CD4-positive, CD25-positive, alpha-beta regulatory T cell (primary cell): ENCODE measurements around the gene CCR1. TPM values are rescaled to one million over a fixed set of nuclear protein-coding genes. Genes with fewer than 3 reads are reported as not detected.

Experiments
- ATAC-seq, 2 donors: fragments of 150-1000 bp; cut with Tn5 transposase; one replicate each; pipeline ENCODE4 v1.10.0; 2021; ENCODE audit warnings: low read depth in 2 of 2, moderate number of reproducible peaks in 2 of 2, moderate library complexity in 1 of 2
- DNase-seq, 3 donors: peaks; one replicate each; pipeline versions ENCODE4 v3.0.0 to v3.0.0-alpha.2; 2012 to 2022; ENCODE audit warnings: mixed read lengths in 1 of 3
- H3K27ac ChIP-seq: one replicate; pipeline ENCODE4 v1.7.0; 2013; ENCODE audit warnings: mild to moderate bottlenecking, low read length; ENCODE audit not compliant: insufficient read depth, poor library complexity, severe bottlenecking
- H3K27me3 ChIP-seq: one replicate; pipeline ENCODE4 v1.7.0; 2013; ENCODE audit warnings: low read length; ENCODE audit not compliant: control insufficient read depth, insufficient read depth
- H3K36me3 ChIP-seq: one replicate; pipeline ENCODE4 v1.7.0; 2013; ENCODE audit warnings: mild to moderate bottlenecking, low read length, moderate library complexity; ENCODE audit not compliant: control insufficient read depth, insufficient read depth
- H3K4me1 ChIP-seq: 2 replicates; pipeline ENCODE4 v1.7.0; 2013; ENCODE audit warnings: mild to moderate bottlenecking, low read length; ENCODE audit not compliant: insufficient read depth, control insufficient read depth, poor library complexity, severe bottlenecking
- H3K4me3 ChIP-seq: one replicate; pipeline ENCODE4 v1.7.0; 2013; ENCODE audit warnings: low read depth, mild to moderate bottlenecking, low read length, moderate library complexity
- H3K9me3 ChIP-seq, 2 experiments: 1 replicate in 1 of 2; 2 replicates in 1 of 2; pipeline ENCODE4 v1.7.0; 2013; ENCODE audit warnings: low read length in 2 of 2, mild to moderate bottlenecking in 1 of 2, moderate library complexity in 1 of 2; ENCODE audit not compliant: control insufficient read depth in 2 of 2
- H3K27ac Mint-ChIP-seq, 3 donors: one replicate each; pipeline ENCODE4 v1.8.0; 2020 to 2022; ENCODE audit warnings: mild to moderate bottlenecking in 3 of 3, mixed read lengths in 3 of 3, moderate library complexity in 2 of 3
- H3K27me3 Mint-ChIP-seq: one replicate; pipeline ENCODE4 v1.8.0; 2022; ENCODE audit warnings: mild to moderate bottlenecking, mixed read lengths
- H3K36me3 Mint-ChIP-seq: one replicate; pipeline ENCODE4 v1.8.0; 2020; ENCODE audit warnings: mixed read lengths
- H3K4me1 Mint-ChIP-seq, 4 donors: one replicate each; pipeline ENCODE4 v1.8.0; 2020 to 2022; ENCODE audit warnings: mixed read lengths in 4 of 4, mild to moderate bottlenecking in 1 of 4
- H3K4me3 Mint-ChIP-seq, 4 donors: one replicate each; pipeline ENCODE4 v1.8.0; 2020 to 2022; ENCODE audit warnings: mild to moderate bottlenecking in 4 of 4, mixed read lengths in 4 of 4, moderate library complexity in 3 of 4
- H3K9me3 Mint-ChIP-seq, 7 donors: one replicate each; pipeline ENCODE4 v1.8.0; 2020 to 2022; ENCODE audit warnings: mixed read lengths in 7 of 7, mild to moderate bottlenecking in 3 of 7, moderate library complexity in 2 of 7
- polyA plus RNA-seq, 4 donors: library from polyadenylated mRNA; unstranded; fragments of 300-500 nt; fragmentation: Illumina TruSeq; gene quantifications; one replicate each; pipeline ENCODE4 v1.2.3, GENCODE V29; 2021
- total RNA-seq: library from RNA; stranded (reverse); gene quantifications from one replicate; pipeline ENCODE4 v1.2.3, GENCODE V29; 2022

The CCR1 gene
- total RNA-seq (0.17 TPM), polyA plus RNA-seq (1 to 10 TPM in 1 of 4 donors, under 1 TPM in 2, not detected in 1; 0.11 to 1.0 (median 0.33) TPM)

DNA sequence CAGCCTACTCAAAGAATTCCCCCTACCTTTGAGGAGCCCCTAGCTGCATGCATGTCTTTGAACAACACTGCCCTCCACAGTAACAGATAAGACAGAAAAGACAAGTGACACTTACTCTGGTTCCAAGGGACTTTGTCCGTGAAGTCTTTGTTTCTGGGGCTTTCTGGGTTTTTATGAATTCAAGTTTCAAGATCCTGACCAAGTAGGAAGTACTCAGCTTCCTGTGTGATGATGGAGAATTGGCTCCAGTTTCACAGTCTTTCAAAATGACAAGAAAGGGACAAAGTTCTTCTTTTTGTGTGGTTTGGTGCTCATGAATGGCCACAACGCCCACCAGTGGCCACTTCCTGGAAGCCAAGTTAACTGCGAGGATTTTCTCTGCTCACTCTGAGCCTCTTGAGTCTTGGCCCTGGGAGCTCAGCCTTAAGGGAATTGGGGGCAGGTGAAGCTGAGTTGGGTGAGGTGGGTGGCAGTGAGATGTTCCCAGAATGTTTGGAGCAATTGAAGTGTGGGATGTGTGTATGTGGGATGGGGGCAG, at the start of gene CCR1:
TSS of gene CCR1 (minus strand) at position 147 of the 538 bp plus-strand sequence. CDS start 4,000 bp downstream, outside the sequence.
- Histone ChIP-seq H3K4me3 (peak within 1 kb of the TSS; percentile 49), H3K27me3 (no peaks in the 10 kb centered on the region), H3K36me3 (no peaks in the 10 kb centered on the region), H3K27ac (peak within 1 kb of the TSS; percentile 25), H3K9me3 (no peaks in the 10 kb centered on the region), H3K4me1 (peaks cover 19% of the 10 kb centered on the region)
- Mint-ChIP-seq H3K27ac (peak within 1 kb of the TSS; percentile 51 to 90 (median 75)), H3K36me3 (no peaks in the 10 kb centered on the region), H3K4me3 (peak within 1 kb of the TSS in 3 of 4 donors; percentile 29 to 78 (median 38)), H3K27me3 (no peaks in the 10 kb centered on the region), H3K9me3 (no peaks in the 10 kb centered on the region), H3K4me1 (peaks cover 7 to 34% (median 18%) of the 10 kb centered on the region in 4 donors)
- DNase-seq (peak in 2 of 3 donors; percentile 2 to 72), ATAC-seq (peak in 1 of 2 donors; percentile 26)

DNA sequence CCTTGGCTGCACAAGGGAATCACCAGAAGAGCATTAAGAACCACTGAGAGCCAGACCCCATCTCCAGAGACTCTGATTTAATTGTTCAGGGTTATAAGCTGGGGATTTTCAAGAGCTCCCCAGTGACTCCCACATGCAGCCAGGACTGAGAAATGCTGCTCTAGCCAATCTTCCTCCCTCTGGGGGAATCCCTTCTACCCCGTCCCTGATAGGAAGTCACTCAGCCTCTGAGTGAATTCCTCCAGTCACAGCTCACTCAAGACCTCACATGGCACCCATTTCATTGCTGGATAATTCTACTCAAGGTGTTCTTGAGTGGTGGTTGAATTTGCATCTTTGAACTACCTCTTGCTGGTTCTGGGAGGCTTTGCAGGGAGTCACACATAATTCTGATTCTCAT, 44.9 kb upstream of the CCR1 start:
- Histone ChIP-seq H3K36me3 (no peaks in the 10 kb centered on the region), H3K9me3 (no peaks in the 10 kb centered on the region), H3K4me3 (no peak overlapping the region), H3K27ac (no peak overlapping the region), H3K4me1 (no peaks in the 10 kb centered on the region), H3K27me3 (no peaks in the 10 kb centered on the region)
- no peaks in the 10 kb centered on the region for H3K27me3 Mint-ChIP-seq
- H3K4me1 Mint-ChIP-seq, result peaks cover 0 to 4% (median 0%) of the 10 kb centered on the region in 4 donors
- peaks cover 0 to 5% (median 0%) of the 10 kb centered on the region in 7 donors for H3K9me3 Mint-ChIP-seq
- H3K27ac Mint-ChIP-seq, result no peak overlapping the region
- no peaks in the 10 kb centered on the region for H3K36me3 Mint-ChIP-seq
- DNase-seq, result no peak
- ATAC-seq, result no peak
- no peak overlapping the region for H3K4me3 Mint-ChIP-seq

DNA sequence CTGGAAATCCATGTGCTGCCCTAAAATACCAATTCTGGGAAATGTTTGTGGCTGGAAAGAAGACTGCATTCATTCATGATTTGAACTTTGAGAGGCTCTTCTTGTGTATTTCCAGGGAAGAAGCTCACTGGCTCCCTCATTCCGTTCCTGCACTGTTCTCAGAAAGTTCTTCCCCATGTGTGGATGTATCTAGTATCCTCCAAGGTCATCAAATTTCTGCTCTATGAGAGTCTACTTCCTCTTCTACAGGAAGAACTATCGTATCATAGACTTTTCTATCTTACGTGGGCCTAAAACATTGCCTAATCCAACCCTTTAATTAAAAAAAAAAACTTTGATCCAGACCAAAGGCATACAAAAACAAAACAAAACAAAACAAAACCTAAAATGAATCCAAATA, 37.0 kb upstream of the CCR1 start:
- Mint-ChIP-seq H3K9me3 (peaks cover 0 to 2% (median 0%) of the 10 kb centered on the region in 7 donors), H3K27ac (no peak overlapping the region), H3K4me3 (no peak overlapping the region), H3K27me3 (peaks cover 4% of the 10 kb centered on the region), H3K4me1 (peaks cover 5 to 25% (median 18%) of the 10 kb centered on the region in 4 donors), H3K36me3 (no peaks in the 10 kb centered on the region)
- H3K36me3 ChIP-seq, result no peaks in the 10 kb centered on the region
- no peak overlapping the region for H3K4me3 ChIP-seq
- H3K27ac ChIP-seq, result no peak overlapping the region
- ATAC-seq, result no peak
- no peak for DNase-seq
- no peaks in the 10 kb centered on the region for H3K9me3 ChIP-seq
- H3K27me3 ChIP-seq, result no peaks in the 10 kb centered on the region
- H3K4me1 ChIP-seq, result peaks cover 15% of the 10 kb centered on the region

DNA sequence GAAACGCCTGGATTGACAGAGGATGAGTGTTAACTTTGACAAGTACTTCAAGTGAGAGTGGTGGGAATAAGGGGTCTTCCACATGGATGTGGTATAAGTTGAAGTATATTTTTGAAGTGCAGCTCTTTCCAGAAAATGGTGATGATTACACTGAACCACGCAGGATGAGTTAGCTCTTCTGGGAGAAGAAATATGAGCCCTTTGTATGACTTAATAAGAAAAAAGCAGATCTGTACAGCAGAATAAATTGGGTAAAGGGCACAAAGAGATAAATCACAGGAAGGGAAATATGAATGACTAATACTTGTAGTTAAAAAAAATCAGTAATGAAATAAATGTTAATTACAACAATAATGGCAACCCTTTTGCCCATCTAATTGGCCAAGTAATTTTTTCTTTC, 35.4 kb upstream of the CCR1 start:
- H3K36me3 Mint-ChIP-seq, result no peaks in the 10 kb centered on the region
- H3K9me3 ChIP-seq, result no peaks in the 10 kb centered on the region
- no peaks in the 10 kb centered on the region for H3K36me3 ChIP-seq
- H3K27ac ChIP-seq, result no peak overlapping the region
- H3K4me1 ChIP-seq, result peaks cover 15% of the 10 kb centered on the region
- peaks cover 4% of the 10 kb centered on the region for H3K27me3 Mint-ChIP-seq
- DNase-seq (no peak), ATAC-seq (no peak)
- H3K4me3 Mint-ChIP-seq, result peak overlapping the region in 3 of 4 donors; percentile 11 to 68 (median 60)
- peak overlapping the region; percentile 27 for H3K4me3 ChIP-seq
- H3K27me3 ChIP-seq, result no peaks in the 10 kb centered on the region
- no peak overlapping the region for H3K27ac Mint-ChIP-seq
- peaks cover 0 to 2% (median 0%) of the 10 kb centered on the region in 7 donors for H3K9me3 Mint-ChIP-seq
- peaks cover 5 to 25% (median 18%) of the 10 kb centered on the region in 4 donors for H3K4me1 Mint-ChIP-seq

DNA sequence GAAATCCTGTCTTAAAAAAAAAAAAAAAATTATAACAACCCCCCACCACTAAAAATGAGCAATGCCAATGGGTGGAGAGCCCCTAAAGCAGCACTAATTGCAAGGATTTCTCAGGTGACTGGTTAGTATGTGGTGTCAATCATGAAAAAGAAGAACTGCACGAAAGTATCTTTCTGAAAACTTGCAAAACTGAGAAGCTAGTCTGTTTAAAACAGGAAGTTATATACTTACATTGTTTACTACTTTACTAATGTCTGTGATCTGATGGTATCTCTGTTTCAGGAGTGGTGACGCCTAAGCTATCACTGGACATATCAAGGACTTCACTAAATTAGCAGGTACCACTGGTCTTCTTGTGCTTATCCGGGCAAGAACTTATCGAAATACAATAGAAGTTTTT, 34.0 kb upstream of the CCR1 start, which contains the start of gene CCR3:
TSS of gene CCR3 (plus strand) at position 341 of the 400 bp plus-strand sequence. CDS start 22,699 bp downstream, outside the sequence.
- ATAC-seq (peak in 1 of 2 donors; percentile 37), DNase-seq (peak in 1 of 3 donors; percentile 39)
- peaks cover 5 to 25% (median 18%) of the 10 kb centered on the region in 4 donors for H3K4me1 Mint-ChIP-seq
- H3K36me3 Mint-ChIP-seq, result no peaks in the 10 kb centered on the region
- H3K4me3 Mint-ChIP-seq, result peak within 1 kb of the TSS; percentile 66 to 72 (median 70)
- no peaks in the 10 kb centered on the region for H3K27me3 ChIP-seq
- H3K9me3 ChIP-seq, result no peaks in the 10 kb centered on the region
- peaks cover 15% of the 10 kb centered on the region for H3K4me1 ChIP-seq
- H3K27ac ChIP-seq, result peak within 1 kb of the TSS; percentile 35
- peak within 1 kb of the TSS; percentile 73 for H3K4me3 ChIP-seq
- peaks cover 0 to 2% (median 0%) of the 10 kb centered on the region in 7 donors for H3K9me3 Mint-ChIP-seq
- peaks cover 4% of the 10 kb centered on the region for H3K27me3 Mint-ChIP-seq
- H3K27ac Mint-ChIP-seq, result peak within 1 kb of the TSS; percentile 13 to 91 (median 44)
- H3K36me3 ChIP-seq, result no peaks in the 10 kb centered on the region

DNA sequence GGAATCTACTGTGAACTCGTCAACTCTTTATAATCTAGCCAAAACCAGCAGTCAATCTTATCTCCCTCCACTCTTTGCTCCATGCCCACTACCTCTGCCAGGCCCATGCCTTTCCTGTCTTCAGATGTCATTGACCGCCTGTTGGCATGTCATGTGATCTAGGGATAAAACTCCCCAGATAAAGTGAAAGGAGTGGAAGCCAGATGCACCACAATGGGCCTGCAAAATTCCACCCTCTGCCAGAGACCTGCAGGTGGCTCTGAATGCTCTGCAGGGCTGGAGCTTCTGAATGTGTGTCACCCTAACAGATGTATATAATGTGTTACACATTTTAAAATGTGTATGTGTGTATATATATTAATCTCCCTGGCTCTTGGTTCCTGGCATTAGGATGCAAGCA, 31.8 kb upstream of the CCR1 start:
- Mint-ChIP-seq H3K36me3 (no peaks in the 10 kb centered on the region), H3K27me3 (peaks cover 4% of the 10 kb centered on the region)
- no peaks in the 10 kb centered on the region for H3K9me3 ChIP-seq

DNA sequence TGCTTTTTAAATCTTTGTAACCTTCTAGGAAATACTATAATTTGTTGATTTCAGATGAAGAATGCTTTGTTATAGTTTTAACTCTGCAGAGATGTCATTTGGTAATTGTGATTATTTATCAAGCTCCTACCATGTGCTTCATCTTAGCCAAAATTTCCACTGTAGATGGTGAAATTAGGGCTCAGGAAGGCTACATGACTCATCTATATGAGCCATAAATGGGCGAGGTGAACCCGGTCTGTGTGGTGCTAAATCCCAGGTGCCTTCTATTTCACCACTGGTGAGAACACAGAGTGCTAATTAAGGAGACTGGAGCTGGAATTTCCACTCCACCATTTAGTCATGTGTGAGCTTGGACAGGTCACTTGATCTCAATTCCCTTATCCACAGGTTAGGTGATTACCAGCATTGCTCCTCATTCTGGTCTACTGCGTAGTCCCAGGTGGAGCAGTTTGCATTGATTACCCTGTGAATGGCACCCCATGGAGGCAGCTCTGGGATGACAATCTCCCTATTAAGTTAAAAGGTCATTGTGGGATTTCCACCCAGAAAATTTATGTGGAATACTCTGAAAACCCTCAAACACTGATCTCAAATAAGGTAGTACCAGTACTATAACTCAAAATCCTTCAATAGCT, 31.3 kb upstream of the CCR1 start:
- Histone ChIP-seq H3K9me3 (no peaks in the 10 kb centered on the region), H3K27ac (no peak overlapping the region), H3K4me3 (no peak overlapping the region), H3K36me3 (no peaks in the 10 kb centered on the region), H3K27me3 (no peaks in the 10 kb centered on the region), H3K4me1 (peaks cover 15% of the 10 kb centered on the region)
- no peak for DNase-seq
- no peak overlapping the region for H3K4me3 Mint-ChIP-seq
- H3K27ac Mint-ChIP-seq, result no peak overlapping the region
- H3K4me1 Mint-ChIP-seq, result peaks cover 5 to 23% (median 18%) of the 10 kb centered on the region in 4 donors
- H3K9me3 Mint-ChIP-seq, result peaks cover 0 to 2% (median 0%) of the 10 kb centered on the region in 7 donors
- peaks cover 4% of the 10 kb centered on the region for H3K27me3 Mint-ChIP-seq
- H3K36me3 Mint-ChIP-seq, result no peaks in the 10 kb centered on the region
- no peak for ATAC-seq

More for the DNA sequence above, 31.8 kb upstream of the CCR1 start:
- Histone ChIP-seq H3K4me3 (no peak overlapping the region), H3K27ac (no peak overlapping the region), H3K4me1 (peaks cover 15% of the 10 kb centered on the region), H3K27me3 (no peaks in the 10 kb centered on the region), H3K36me3 (no peaks in the 10 kb centered on the region)
- DNase-seq (no peak), ATAC-seq (no peak)
- Mint-ChIP-seq H3K27ac (no peak overlapping the region), H3K4me3 (no peak overlapping the region), H3K4me1 (peaks cover 5 to 25% (median 18%) of the 10 kb centered on the region in 4 donors), H3K9me3 (peaks cover 0 to 2% (median 0%) of the 10 kb centered on the region in 7 donors)
